Stimulated activated CD8-positive, alpha-beta memory T cell treated with anti-CD3 and anti-CD28 coated beads, Interleukin-12 subunit alpha, Interleukin-12 subunit beta, amount 100 ng/mL, for 1 hour (primary cell): ENCODE results near the gene PAQR5.
"Not testable (repeated sequence)": the region's sequence is repeated elsewhere in the genome, so short reads cannot be mapped to it uniquely, and the experiment has no call there.

Experiments
- DNase-seq: peaks from one replicate; pipeline ENCODE4 v3.0.0-alpha.2; 2020; ENCODE audit warnings: low read depth

Gene PAQR5

DNA sequence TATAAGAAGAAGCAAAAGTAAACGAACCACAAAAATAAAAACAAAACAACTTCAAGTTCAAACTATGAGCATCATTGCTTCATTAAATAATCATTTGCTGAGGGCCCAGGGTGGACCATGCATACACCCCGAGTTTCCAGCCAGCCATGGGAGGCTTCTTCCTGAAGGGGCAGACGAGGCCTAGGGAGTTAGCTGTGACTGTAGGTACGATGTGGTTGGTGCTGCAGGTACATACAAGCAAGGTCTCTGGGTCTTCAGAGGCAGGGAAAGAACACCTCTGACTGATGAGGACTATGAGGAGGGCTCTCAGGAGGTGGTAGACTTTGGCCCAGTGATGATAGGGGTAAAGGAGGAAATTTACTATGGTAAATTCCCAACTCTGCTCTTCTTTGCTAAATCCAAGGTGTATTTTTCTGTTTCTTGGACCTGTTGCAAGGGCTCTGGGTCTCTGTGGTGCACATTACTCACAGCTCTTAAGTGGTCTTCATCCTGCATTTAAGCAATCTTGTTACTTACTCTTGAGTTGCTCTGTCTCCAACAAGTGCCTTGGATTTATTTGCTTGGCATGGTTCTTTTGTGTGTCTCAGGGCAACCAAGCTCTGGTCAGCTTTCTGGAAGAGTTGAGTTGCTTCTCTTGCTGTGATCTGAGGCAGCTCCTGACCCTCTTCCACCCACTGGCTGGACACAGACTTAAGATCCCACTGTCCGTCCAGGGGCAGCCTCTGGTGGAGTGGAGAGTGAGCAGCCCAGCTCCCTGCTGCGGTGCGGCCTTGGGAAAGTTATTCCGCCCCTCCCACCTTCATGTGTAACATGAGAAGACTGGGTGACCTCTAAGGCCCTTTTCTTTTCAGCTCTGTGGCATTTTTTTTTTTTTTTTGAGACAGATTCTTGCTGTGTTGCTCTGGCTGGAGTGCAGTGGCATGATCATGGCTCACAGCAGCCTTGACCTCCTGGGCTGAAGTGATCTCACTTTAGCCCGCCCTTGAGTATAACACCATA lies 59.4 kb downstream of the PAQR5 start:
- no peak for DNase-seq

DNA sequence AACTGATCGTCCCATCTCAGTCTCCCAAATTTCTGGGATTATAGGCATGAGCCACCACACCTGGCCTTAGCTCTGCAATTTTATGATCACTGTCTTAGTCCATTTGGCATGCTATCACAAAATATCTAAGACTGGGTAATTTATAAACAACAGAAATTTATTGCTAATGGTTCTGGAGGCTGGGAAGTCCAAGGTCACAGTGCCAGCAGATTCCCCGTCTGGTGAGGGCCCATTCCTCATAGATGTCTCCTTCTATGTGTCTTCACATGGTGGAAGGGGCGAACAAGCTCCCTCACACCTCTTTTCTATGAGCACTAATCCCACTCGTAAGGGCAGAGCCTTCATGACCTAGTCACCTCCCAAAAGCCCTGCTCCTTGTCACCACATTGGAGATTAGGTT lies 60.1 kb downstream of the PAQR5 start:
- DNase-seq = no peak

DNA sequence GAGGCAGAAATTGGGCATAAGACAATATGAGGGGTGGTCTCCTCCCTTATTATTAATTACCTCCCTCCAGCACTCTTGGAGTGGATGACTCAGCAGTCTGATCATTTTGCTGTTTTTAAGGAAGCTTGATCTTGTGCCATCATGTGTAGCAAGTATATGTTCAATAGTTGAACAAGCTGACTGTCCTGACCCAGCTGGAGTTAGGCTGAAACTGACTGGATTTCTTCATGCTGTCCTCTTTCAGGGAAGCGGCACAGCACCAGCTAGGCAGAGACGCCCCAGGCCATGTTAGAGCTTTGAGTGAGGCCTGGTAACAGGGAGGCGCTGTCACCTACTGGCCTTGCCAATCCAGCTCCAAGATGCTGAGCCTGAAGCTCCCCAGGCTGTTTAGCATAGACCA lies 61.0 kb downstream of the PAQR5 start:
- DNase-seq = no peak

DNA sequence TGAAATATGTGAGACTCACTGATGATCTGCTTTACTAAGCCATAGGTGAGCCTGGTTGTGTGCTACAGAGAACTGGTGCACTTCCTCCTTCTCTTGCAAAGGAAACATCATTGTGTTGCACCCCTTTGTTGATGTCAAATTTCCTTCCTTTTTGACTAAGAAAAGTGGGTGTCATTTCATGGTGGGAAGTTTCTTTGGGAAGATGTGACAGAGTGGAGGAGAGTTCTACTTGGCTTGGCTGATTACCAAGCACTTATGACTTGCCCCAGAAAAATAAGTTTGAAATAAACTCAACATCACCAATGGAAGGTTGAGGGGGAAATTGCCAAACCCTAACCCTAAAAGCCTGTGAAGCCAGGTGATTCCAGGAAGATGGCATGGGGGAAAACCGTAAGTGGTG lies 61.9 kb downstream of the PAQR5 start:
- DNase-seq = no peak

GRCh38 chr15:69367236-69367635 lies 68.5 kb downstream of the PAQR5 start:
- DNase-seq = no peak

GRCh38 chr15:69369631-69370030 lies 70.9 kb downstream of the PAQR5 start:
- DNase-seq = no peak

DNA sequence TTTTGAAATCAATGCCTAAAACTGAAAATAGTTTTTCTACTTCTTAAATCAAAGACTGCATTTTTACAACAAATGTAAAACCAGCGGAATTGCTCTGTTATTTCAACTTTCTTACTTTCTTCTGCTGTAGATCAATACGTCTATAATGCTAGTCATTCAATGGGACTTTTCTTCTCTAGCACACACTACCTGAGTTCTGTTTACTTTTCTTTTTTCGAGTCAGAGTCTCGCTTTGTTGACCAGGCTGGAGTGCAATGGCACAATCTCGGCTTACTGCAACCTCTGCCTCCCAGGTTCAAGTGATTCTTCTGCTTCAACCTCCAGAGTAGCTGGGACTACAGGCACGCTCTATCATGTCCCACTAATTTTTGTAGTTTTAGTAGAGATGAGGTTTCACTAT lies 74.7 kb downstream of the PAQR5 start:
- no peak for DNase-seq

DNA sequence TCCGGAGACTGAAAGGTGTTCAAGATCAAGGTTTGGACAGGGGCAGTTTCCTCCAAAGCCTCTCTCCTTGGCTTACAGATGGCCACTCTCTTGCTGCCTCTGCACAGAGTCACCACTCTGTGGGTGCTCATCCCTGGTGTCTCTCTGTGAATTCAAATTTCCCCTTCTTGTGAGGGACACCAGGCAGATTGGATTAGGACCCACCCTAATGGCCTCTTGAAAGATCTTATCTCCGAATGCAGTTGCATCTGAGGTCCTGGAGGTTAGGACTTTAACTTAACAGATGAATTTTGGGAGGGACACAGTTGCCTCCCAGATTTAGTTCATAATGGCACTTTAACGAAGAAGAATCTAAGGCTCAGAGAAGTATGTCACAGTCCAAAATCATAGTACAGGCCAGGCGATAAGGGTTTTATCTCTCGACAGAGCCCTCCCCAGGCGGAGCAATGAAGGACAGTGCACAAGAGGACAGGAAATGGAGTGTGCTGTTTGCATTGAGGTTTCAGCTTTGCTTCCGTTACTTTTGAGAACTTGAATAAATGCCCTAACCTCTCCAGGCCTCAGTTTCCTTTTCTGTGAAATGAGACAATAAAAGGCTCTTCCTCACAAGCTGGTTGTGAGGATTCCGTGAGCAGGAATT lies 76.6 kb downstream of the PAQR5 start:
- no peak for DNase-seq

DNA sequence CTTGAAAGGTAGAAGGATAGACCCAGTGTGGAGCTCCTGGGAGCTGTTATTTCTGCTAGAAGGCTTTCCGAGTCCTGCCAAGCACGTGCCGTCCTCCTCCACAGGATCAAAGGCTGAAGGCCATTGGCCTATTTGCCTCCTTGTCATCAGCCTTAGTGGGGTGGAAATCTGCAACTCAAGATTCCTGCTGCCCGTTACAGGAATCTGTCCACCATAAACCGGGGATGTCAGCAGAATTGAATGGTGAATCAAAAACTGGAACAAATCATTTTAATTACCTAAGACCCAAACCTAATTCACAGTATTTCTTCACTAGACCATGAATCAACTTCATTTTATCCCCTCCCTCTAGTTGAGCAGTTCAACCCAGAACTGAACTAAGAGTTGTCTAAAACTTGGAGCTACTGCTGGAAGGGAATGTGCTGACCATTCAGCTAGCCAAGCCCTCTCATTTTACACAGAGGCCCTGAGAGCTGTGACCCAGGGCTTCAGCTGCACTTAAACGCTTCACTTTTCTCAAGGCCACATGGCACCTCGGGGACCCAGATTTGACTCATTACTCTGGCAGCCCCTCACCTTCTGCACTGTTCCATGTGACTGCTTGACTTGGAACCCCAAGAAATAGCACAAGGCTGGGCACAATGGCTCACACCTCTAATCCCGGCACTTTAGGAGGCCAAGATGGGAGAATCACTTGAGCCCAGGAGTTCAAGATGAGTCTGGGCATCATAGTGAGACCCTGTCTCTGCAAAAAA lies 78.7 kb downstream of the PAQR5 start:
- DNase-seq = no peak

DNA sequence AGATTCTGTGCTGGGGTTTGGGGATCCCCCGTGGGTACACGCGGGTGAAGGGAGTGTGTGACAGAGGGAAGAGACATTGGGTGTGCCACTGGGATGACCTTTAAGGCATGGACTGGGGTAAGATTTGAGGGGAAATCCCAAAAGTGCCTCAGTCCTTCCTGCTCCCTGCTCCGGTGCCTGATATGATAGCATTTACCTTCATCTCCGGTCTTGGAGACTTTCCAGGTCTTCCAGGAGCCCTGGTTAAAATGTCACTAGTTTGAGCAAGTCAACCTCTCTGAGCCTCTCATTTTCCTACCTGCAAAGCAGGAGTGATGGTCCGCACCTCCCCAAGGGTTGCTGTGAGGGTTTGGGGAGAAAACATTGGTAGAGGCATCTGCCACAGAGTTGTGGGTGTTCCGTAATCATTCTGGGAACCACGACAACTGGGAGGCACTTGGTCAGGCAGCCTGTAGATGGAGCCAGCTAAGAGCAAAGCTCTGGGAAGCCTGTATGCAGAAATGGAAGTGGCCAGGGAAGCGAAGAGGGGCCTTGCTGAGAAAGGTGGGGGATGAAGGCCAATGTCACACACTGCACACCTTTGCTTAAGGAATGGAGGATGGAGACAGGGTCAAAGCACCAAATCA lies 81.5 kb downstream of the PAQR5 start:
- DNase-seq = no peak

- no peak for DNase-seq
Measured at GRCh38 chr15:69380726-69381105, 82.0 kb downstream of the PAQR5 start.

- not testable (repeated sequence) for DNase-seq
Measured at GRCh38 chr15:69382176-69382575, 83.5 kb downstream of the PAQR5 start.

DNA sequence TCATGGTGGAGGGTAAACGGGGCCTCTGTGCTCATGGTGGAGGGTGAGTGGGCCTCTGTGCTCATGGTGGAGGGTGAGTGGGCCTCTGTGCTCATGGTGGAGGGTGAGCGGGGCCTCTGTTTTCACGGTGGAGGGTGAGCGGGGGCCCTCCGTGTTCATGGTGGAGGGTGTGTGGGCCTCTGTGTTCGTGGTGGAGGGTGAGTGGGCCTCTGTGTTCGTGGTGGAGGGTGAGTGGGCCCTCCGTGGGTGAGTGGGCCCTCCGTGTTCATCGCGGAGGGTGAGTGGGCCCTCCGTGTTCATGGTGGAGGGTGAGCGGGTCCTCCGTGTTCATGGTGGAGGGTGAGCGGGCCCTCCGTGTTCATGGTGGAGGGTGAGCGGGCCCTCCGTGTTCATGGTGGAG lies 85.4 kb downstream of the PAQR5 start:
- not testable (repeated sequence) for DNase-seq

DNA sequence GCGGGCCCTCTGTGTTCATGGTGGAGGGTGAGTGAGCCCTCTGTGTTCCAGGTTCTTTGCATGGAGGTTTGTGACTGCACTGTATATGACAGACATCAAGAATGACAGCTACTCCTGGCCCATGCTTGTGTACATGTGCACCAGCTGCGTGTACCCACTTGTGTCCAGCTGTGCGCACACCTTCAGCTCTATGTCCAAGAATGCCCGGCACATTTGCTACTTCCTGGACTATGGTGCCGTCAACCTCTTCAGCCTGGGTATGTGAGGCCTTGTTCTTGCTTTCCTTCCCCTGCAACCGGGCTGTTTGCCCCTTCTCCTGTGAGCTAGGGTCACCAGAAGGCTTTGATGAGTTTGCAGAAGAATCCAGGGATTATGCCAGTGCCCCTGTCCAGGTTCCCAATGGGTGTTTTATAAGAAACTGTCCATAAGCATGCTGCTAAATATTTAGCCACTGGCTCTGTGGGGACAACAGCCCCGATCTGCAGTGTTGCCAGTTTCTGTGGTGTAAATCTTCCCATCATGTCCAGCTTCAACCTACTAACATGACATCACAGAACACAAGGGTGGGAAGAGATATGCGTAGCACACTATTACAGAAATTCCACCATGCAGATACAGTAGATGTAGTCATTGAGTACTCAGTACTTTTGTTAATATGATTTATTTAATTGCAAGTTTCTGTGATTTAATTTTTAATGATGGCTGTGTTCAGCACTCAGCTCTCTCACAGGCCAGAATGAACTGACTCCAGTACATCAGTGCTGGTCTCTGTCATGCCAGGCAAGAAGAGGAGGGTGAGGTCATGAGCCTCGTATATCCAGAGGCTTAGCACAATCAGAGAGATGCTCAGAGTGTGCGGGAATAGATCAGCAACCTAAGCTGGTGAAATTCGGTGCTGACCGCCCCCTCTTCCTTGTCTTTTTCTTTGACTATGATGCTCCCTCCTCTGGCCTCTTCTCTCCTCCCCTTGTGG lies 86.2 kb downstream of the PAQR5 start:
- DNase-seq = no peak

- no peak for DNase-seq
Measured at GRCh38 chr15:69385831-69386230, 87.1 kb downstream of the PAQR5 start.

GRCh38 chr15:69386284-69386683 lies 87.6 kb downstream of the PAQR5 start:
- no peak for DNase-seq

DNA sequence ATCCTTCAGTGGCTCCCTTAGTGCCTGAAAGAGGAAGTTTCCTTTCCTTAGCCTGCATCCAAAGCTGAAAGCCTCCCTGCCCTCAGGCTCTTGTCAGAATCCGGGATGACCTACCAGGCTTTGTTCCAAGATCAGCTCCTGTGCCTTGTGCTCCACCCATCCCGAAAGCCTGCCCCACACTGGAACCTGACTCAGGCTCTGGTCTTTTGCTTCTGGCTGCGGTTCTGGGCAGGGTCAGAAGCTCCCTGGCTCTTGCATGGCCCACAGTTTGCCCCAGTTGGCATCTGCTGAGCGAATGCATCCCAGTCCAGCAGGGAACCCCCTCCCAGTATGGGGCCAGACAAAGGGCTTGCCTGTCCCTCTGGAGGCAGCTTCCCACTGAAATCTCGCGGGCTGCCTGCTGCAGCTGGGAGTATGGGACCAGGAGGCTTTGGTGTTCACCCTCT lies 89.6 kb downstream of the PAQR5 start:
- no peak for DNase-seq

- no peak for DNase-seq
Measured at GRCh38 chr15:69389426-69389825, 90.7 kb downstream of the PAQR5 start.

DNA sequence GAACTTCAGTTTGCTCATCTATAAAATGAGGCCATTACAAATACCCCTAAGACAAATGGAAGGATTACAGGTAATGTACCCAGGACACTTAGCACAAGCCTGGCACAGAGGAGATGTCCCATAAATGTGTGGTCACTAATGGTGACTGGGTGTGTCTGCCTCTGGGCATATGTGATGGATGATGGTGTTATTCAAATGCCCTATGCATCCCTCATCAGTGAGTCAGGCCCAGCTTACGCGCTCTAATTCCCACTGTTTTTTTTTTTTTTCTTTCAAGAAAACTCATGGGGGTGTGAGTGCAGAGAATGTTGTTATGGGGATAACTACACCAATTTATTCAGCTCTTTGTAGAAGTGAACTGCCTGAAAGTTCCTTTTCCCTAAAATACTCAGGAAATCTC lies 91.9 kb downstream of the PAQR5 start:
- DNase-seq = no peak

DNA sequence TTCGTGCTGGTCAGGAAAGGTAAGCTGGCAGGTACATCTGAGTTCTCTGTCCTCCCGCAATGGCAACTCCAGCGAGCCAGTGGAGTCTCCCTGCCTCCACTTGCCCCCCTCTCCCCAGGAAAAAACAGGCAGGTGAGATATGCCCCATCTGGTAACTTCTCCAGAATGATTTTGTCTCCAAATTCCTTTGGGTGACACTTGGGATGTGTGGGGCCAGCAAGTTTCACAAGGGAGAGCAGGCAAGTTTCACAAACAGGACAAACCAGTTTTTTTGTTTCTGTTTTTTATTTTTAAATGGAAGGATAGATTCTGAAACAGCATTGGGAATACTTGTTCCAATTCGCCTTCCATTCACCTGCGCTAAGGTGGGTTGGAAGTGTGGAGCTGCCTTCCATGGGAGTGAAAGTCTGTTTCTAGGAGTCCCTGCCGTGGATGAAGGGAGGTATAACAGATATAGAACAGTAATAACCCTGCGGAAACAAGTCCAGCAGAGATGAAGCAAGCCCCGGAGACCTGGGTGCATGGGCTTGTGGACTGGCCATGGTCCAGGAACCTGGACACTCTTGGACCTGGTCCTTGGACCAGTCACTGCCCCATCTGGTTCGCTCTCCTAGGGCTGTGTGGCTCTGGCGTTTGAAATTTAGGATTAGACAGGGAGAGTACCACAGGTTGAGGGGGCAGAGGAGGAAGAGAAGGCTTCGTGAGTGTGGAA lies 92.5 kb downstream of the PAQR5 start:
- DNase-seq = no peak
